ENCODE data around the gene LAMB3.

The LAMB3 gene

GRCh38 chr1:209633335-209633997 is 18.8 kb downstream of the LAMB3 start:
- DNase-seq (ENCODE audit: low read depth) = no peak

- DNase-seq (ENCODE audit: low read depth) = no peak
Measured at GRCh38 chr1:209630383-209631225, 21.6 kb downstream of the LAMB3 start.

- DNase-seq (ENCODE audit: low read depth) = no peak
Measured at GRCh38 chr1:209629621-209630382, 22.4 kb downstream of the LAMB3 start.

GRCh38 chr1:209628618-209629299 is 23.5 kb downstream of the LAMB3 start:
- DNase-seq (ENCODE audit: low read depth) = no peak

- DNase-seq (ENCODE audit: low read depth) = no peak
Measured at GRCh38 chr1:209627732-209628196, 24.5 kb downstream of the LAMB3 start.

- no peak for DNase-seq (ENCODE audit: low read depth)
Measured at GRCh38 chr1:209627027-209627731, 25.0 kb downstream of the LAMB3 start.

- no peak for DNase-seq (ENCODE audit: low read depth)
Measured at GRCh38 chr1:209626346-209627026, 25.7 kb downstream of the LAMB3 start.

- no peak for DNase-seq (ENCODE audit: low read depth)
Measured at GRCh38 chr1:209625791-209626285, 26.4 kb downstream of the LAMB3 start.

GRCh38 chr1:209624558-209625549 is 27.4 kb downstream of the LAMB3 start:
- no peak for DNase-seq (ENCODE audit: low read depth)

GRCh38 chr1:209622841-209623829 is 29.1 kb downstream of the LAMB3 start:
- DNase-seq (ENCODE audit: low read depth) = no peak

- no peak for DNase-seq (ENCODE audit: low read depth)
Measured at GRCh38 chr1:209621741-209622655, 30.2 kb downstream of the LAMB3 start.

GRCh38 chr1:209621286-209621685 is 30.9 kb downstream of the LAMB3 start:
- no peak for DNase-seq (ENCODE audit: low read depth)

GRCh38 chr1:209620487-209620884 is 31.7 kb downstream of the LAMB3 start:
- no peak for DNase-seq (ENCODE audit: low read depth)

GRCh38 chr1:209619696-209620486 is 32.3 kb downstream of the LAMB3 start:
- DNase-seq (ENCODE audit: low read depth) = no peak

GRCh38 chr1:209618756-209619420 is 33.3 kb downstream of the LAMB3 start:
- DNase-seq (ENCODE audit: low read depth) = no peak

- no peak for DNase-seq (ENCODE audit: low read depth)
Measured at GRCh38 chr1:209618291-209618690, 33.9 kb downstream of the LAMB3 start.

All from GM04503 (cell line).